Measurements from ENCODE around the gene USP49.

GRCh38 chr6:41887331-41887751 lies 7.8 kb downstream of the USP49 start:
- TF ChIP-seq CTCF (IDR thresholded peaks at IDR 0.05; ENCODE audit: insufficient read depth, low read length, poor library complexity, severe bottlenecking) (no peak), EZH2phosphoT487 (conservative IDR thresholded peaks at IDR 0.05; ENCODE audit: low read length) (no peak)

Measured in SU-DHL-6 (cell line).